Stimulated activated CD4-positive, alpha-beta T cell treated with anti-CD3 and anti-CD28 coated beads, Interleukin-1b, Interleukin-23, amount 100 ng/mL, for 1 hour (primary cell): ENCODE measurements around the gene SLFN11.
"Not testable (repeated sequence)": the region's sequence is repeated elsewhere in the genome, so short reads cannot be mapped to it uniquely, and the experiment has no call there.

Experiments
- DNase-seq, 2 donors: peaks; one replicate each; pipeline ENCODE4 v3.0.0-alpha.2; 2020; ENCODE audit warnings: low read depth in 2 of 2

SLFN11 gene

DNA sequence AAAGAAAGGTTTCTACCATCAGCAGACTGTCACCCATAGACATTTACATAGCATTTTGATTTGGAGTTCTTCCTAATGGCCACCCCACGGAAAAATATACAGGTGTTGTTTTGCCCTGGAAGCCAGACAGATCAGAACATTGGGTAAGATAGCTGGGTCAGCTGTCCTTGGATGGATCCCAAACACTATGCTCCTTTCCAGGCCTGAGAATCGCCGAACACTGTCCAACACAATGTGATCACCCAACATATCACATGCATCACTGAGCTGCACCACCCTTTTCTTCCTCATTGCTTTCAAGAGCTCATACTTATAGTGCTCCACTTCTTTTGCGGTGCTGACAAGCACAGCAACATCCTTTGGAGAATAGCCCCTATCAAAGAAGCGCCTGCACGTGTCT, 21.1 kb downstream of the SLFN11 start:
- no peak for DNase-seq

DNA sequence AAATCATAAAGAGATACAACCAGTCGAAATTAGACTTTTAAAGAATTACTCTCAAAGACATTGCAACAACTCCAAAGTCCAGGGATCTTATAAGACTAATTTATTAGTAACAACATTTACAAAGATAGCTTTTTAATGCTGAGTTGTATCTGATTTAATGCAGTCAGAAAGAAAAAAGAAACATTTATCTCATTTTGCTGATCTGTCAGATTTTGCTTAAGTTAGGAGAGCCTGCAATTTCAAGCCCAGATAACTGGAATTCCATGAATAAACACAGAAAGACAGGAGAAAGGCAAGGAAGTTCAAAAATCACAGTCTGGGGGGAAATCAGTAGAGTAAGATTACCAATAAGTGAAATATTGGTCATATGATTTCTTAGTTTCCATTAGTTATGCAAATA, 22.9 kb downstream of the SLFN11 start:
- no peak for DNase-seq

DNA sequence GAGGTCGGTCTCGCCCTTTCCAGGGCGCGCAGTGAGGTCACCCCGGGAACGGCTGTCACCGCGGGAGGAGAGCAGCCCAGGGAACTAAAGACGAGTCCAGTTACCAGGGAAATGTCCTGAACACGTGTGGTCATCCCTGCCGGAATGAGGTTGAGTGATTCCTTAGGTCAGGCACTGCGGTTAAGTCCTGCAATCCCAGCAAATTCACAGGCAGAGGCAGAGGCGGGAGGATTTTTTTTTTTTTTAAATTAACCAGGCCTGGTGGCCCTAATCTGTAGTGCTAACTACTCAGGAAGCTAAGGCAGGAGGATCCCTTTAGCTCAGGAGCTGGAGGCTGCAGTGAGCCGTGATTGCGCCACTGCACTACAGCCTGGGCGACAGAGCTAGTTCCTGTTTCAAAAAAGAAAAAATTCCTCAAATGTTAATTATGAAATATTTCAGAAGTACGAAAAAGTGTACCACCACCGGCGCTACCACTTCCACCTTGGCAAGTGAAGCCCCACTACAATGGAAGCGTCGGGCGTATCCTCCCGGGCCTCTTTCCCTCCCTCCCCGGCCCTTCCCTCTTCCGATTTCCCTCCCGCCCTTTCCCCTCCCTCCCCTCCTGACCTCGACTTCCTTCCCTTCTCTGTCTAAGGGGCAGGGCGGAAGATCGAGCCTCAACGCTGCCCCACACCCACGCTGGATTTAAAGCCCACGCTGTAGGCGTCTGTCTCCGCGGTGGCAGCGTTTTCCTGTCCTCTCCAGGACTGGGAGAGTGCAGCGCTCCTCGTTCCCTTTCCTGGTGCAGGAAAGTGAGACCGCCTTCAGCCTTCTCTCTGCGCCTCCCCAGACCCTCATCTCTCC, 27.3 kb downstream of the SLFN11 start:
- DNase-seq, result no peak

DNA sequence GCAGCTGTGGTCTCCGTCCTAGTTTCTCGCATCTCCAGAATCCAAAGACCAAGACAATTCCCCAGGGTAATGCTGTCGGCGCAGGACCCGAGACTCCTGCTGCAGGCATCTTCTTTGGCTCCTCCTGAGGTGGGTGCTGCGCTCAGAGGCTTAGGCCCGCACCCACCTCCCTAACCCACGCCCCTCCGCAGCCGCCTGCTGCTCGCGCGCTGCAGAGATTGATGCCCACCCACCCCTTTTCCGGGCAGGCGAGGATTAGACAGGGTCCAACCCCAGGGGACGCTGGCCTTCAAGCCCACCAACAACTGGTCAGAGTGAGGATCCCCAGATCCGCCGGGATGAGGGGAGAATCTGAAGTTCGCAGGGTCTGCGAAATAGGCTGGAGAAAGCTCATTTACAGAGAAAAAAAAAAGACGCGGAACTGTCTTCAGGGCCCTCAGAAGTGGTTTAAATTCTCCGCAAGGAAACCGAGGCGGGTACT, 27.9 kb downstream of the SLFN11 start:
- no peak for DNase-seq

DNA sequence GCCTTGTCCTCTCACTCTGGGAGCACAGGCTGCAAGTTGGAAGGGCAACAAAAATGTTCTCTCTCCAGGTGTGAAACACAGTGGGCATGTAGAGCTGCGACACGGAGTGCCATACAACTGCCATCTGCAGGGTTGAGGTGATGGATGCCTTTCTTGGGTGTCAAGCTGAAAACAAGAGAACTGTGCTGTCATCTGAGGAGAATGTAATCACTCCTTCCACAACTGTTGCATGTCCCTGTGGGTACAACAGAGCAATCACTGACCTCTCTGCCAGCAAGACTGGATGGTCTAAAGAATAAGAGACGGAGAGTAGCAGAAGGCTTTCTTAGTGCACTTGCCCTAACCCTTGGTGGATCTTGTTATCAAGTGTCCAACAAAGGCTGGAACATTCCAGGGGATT, 29.2 kb downstream of the SLFN11 start:
- no peak for DNase-seq

DNA sequence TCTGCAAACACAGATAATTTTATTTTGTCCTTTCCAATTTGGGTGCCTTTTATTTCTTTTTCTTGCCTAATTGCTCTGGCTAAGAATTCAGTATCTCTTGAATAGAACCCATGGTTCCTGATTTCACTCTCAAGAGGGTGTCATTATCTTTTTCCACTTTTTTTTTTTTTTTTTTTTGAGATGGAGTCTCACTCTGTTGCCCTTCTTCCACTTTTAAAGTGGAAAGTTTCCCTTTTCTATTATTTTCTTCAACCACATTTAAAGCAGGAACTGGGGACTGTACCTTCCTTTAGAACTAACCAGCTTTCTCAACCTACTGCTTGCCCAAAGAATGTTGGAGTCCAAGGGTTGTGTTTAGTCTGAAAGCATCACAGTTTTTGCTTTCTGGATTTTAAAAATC, 31.1 kb downstream of the SLFN11 start:
- DNase-seq, result no peak

DNA sequence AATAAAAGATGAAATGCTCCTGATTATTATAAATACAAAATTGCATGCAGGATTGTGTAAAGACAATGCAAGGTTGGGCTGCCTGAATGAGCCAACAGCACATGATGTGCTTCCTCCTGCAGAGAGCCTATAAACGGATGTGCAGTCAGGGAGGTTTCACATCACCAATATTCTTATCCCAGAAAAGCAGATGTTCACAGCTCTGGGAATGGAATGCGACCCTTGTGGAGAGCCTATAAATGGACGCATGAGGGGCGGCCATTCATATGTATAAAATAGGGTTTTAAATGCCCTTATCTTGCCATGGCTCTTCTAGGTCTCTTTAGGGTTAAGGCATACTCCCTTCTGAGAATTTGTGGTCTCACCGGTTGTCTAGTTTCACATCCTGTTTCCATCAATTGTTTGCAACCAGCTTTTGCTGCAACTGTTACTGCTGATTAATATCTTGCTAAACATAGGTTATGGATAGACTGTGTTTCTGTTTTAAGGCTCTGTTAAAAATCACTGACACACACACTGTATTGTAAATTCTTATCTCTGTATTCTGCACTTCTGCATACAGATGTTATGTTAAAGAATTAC, 31.9 kb downstream of the SLFN11 start:
- DNase-seq, result no peak

DNA sequence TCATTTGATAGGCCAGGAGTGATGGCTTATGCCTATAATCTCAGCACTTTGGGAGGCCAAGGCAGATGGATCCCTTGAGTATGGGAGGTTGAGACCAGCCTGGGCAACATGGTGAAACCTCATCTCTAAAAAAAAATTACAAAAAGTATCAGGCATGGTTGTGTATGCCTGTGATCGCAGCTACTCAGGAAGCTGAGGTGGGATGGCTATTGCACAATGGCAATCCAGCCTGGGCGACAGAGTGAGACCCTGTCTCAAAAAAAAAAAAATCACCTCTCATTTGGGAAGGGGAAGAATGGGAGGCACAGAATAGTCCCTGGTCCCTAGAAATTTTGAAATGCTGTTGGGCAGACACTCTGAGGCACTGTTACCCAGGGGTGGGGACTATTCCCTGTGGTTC, 35.2 kb downstream of the SLFN11 start:
- no peak for DNase-seq

DNA sequence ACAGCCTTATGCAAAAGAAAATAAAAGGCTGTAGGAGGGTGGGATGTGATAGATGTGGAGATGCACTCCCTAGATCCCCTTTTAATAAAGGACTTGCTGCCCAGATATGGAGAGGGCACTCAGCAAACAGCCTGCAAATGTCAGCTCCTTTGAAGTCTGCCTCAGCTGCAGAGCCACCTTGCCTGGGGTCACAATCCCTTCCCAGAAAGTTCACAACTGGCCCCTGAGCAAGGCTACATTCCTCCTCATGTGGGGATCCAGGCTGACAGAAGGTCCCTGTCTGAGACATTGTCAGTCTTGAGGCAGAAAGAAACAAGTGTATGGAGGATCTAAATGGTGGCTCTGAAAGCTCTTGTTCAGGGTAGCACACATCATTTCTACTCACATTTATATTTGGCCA, 36.1 kb downstream of the SLFN11 start:
- DNase-seq, result no peak

DNA sequence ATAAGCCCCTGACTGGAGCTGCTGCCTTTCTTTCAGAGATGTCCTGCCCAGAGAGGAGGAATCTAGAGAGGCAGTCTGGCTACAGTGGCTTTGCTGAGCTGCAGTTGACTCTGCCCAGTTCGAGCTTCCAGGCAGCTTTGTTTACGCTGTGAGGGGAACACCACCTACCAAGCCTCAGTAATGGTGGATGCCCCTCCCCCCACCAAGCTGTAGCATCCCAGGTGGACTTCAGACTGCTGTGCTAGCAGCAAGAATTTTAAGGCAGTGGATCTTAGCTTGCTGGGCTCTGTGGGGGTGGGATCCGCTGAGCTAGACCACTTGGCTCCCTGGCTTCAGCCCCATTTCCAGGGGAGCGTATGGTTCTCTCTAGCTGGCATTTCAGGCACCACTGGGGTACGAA, 39.8 kb downstream of the SLFN11 start:
- not testable (repeated sequence) for DNase-seq

DNA sequence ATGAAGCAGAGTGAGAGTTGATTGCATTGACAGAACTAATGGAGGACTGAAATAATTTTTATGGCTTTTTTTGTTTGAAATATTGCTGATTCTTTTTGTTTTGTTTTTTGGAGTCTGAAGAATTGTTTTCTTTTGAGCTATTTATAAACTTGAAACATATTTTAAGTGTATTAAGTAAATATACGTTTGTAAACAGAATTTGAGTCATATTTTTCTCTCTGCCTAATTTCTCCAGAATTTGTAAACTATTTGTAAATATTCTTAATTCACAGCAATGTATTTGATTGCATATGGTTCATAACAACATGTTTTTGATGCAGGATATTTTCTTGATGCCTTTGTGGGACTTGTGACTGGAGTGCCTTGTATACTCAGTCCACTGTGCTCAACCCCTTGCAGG, 50.7 kb downstream of the SLFN11 start:
- DNase-seq, result no peak

DNA sequence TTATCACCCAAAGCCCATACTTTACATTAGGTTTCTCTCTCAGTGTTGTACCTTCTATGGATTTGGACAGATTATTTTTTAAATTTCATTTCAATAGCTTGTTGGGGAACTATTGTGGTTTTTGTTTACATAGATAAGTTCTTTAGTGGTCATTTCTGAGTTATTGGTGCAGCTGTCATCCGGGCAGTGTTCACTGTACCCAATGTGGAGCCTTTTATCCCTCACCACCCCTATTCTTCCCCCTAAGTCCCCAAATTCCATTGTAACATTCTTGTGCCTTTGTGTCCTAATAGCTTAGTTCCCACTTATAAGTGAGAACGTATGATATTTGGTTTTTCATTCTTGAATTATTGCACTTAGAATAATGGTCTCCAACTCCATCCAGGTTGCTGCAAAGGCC, 57.5 kb downstream of the SLFN11 start:
- no peak for DNase-seq

DNA sequence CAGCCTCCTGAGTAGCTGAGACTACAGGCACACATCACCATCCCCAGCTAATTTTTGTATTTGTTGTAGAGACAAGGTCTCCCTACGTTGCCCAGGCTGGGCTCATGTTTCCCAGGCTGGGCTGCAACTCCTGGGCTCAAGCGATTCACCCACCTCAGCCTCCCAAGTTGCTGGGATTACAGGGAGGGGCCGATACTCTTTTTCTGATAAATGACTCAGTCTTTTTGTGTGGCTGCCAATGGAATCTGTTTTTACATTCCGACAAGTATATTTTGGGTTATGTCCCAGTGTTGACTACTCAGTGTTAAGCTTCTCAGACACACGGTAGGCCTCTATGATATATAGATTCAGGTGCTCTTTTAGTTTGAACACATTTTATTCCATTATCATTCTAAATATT, 58.1 kb downstream of the SLFN11 start:
- no peak for DNase-seq

DNA sequence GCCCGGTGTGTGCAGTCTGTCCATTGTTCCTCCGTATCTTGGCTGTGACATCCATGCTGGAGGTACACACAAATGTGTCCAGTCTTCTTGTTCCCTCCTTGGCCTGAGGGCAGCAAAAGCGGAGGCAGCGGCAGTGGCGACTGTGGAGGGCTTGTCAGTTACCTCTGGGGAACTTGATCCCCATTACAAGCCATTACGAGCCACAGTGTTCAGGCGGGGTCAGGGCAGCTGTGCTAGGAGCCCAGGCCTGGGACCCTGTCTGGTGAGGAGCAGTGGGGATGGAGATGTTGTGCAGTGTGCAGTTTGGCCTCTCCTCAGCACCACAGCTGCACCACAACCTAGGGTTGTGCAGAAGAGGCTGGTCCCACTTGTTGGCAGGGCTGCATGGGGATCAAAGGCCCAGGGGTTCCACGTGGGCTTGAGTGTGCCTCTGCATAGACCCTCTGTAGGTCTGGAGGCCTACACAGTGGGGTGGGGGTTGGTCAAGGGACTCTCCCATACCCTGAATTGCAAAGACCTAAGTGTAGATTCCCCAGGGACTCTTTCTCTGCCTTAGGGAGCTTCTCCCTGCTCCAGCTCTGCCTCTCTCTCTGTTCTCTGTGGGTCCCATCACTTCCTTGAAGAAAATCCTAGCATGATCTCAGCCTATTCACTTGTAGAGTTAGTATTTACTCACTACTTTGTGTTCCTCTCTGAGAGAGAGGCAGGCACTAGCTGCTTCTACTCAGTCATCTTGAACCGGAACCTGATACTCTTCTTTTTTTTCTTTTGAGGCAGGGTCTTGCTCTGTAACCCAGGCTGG, 58.8 kb downstream of the SLFN11 start:
- no peak for DNase-seq

DNA sequence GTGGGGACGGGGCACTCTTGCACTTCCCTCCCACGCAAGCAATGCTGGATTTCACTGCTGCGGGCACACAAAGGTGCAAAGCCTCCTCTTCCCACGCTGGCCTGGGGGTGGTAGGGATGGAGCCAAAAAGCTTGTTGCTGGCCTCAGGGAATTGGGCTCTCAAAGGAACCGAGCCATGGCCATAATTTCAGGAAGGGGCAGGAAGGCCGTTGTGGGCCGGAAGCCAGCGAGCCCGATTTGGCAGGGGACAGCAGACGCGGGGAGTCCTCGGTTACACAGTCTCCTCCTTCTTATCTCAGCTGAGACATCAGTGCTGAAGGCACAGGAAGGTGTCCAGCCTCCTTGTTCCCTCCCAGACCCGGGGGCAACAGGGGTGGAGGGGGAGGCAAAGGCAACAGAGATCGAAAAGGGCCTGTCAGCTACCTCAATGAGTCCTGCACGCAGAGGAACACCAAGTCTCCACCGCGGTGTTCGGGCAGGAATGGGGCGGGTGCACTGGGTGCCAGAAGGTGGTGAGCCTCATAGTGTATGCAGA, 59.5 kb downstream of the SLFN11 start:
- DNase-seq, result no peak

DNA sequence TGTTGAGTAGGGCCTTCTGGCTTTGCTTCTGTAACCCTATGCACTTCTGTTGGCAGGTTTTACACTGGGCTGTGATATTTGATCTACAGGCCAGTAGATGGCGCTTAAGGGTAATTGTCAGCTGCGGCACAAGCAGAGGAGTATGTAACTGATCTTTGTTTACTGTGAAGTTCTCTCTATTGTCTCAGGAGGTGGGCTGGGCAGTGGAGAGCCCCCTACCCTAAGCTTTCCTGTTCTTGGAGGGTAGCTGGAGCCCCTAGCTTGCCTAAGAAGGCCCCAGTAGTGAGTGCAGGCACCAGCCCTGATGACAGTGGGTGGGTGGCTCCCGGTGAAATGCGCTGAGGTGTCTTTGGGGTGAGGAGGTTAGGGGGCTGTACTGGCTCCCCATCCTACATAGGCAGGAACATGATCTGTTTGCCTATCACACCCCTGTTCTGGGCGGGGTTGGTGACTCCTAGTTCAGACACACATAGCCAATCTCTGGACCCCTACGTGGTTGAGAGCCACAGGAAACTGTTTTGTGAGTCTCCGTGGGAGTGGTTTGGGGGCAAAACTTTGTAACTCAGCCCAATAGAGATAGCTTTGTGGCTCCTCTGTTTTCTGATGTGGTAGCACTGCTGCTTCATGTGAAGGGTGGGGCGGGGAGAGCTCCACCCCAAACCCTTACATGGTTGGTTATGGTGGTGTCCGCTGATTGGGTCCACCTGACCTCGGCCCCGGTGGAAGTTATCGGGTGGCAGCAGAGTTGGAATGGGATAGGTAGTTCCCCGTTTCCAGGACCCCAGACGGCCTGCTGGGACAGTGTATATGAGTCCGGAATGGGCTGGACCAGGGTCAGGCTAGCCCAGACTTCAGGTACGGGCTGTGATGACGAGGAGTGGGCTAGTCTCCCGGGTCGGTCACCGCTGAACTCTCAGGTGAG, 60.4 kb downstream of the SLFN11 start:
- peak; percentile 33 to 69 for DNase-seq

DNA sequence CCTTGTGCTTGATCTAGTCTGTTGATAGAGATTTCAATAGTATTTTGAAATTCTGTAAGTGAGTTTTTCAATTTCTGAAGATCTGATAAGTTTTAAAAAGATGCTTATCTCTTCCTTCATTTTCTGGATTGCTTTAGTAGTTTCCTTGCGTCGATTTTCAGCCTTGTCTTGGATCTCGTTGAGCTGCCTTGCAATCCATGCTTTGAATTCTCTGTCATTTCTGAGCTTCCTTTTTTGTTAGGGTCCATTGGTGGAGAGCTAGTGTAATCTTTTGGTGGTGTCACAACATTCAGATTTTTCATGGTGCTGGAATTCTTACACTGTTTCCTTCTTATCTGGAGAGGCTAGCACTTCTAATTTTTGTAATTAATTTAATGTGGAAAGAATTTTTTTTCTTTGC, 61.1 kb downstream of the SLFN11 start:
- DNase-seq, result no peak

DNA sequence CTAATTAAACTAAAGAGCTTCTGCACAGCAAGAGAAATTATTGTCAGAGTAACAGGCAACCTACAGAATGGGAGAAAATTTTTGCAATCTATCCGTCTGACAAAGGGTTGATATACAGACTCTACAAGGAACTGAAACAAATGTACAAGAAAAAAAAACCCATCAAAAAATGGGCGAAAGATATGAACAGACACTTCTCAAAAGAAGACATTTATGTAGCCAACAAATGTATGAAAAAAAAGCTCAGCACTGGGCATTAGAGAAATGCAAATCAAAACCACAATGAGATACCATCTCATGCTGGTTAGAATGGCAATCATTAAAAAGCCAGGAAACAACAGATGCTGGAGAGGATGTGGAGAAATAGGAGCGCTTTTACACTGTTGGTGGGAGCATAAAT, 64.1 kb downstream of the SLFN11 start:
- not testable (repeated sequence) for DNase-seq
